Stimulated activated CD4-positive, alpha-beta T cell treated with anti-CD3 and anti-CD28 coated beads, Interleukin-4, amount 100 ng/mL, for 48 hours (primary cell): ENCODE data around the gene SDHB.

Experiments used
- DNase-seq, 2 donors: peaks; one replicate each; pipeline ENCODE4 v3.0.0-alpha.2; 2020; ENCODE audit warnings: low read depth in 2 of 2

SDHB gene

DNA sequence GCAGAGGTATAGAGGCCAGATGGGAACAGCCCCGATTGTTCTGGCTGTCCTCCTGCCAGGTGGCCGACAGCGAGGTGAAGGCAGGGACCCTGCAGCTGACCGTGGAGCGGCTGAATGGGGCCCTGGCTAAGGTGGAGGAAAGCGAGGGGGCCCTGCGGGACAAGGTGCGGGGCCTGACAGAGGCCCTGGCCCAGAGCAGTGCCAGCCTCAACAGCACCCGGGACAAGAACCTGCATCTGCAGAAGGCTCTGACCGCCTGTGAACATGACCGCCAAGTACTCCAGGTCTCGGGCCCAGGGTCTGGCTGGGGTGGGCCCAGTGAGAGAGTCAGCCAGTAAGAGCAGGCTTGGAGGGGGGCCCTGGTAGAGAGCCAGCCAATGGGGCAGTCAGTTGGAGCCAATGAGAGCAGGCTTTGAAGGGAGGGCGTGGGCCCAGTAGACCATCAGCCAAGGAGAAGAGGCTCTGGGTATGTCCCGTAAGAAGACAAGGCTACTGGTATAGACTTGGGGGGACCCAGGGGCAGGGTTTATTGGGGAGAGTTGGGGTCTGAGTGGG, 84.7 kb downstream of the SDHB start:
- DNase-seq = no peak
